Measurements from ENCODE around the gene IGFN1.

GRCh38 chr1:201205036-201205435, 14.4 kb downstream of the IGFN1 start:
- TF ChIP-seq CTCF (conservative IDR thresholded peaks at IDR 0.05; ENCODE audit: low read depth, low read length): no peak
- no peak for TF ChIP-seq EZH2phosphoT487 (IDR thresholded peaks at IDR 0.05; ENCODE audit: borderline replicate concordance, low read length)
- TF ChIP-seq EZH2 (IDR thresholded peaks at IDR 0.05; ENCODE audit: low read length, unreplicated experiment): no peak
